OCI-LY1 (cell line): Measurements from ENCODE around the gene IREB2.

ENCODE experiments used
- H2AFZ ChIP-seq: fragments of 200-600 bp; sonication (generic), shearing (Covaris generic); 2 replicates; pipeline ENCODE4 v1.6.0; 2014; ENCODE audit warnings: antibody characterized with exemption, mild to moderate bottlenecking, low read length
- H3F3A ChIP-seq: fragments of 200-600 bp; sonication (generic), shearing (Covaris generic); 2 replicates; pipeline ENCODE4 v1.6.0; 2014; ENCODE audit warnings: mild to moderate bottlenecking, antibody characterized with exemption, low read length, moderate library complexity; ENCODE audit not compliant: insufficient read depth
- H3K27ac ChIP-seq: fragments of 200-600 bp; sonication (generic); 2 replicates; pipeline ENCODE4 v1.5.1; 2014; ENCODE audit warnings: low read length, mixed run types, mild to moderate bottlenecking, low read depth; ENCODE audit not compliant: poor library complexity, severe bottlenecking
- H3K27me3 ChIP-seq: fragments of 200-600 bp; sonication (generic); 2 replicates; pipeline ENCODE4 v1.6.0; 2014; ENCODE audit warnings: antibody characterized with exemption, mild to moderate bottlenecking, low read length, moderate library complexity; ENCODE audit not compliant: insufficient read depth
- H3K36me3 ChIP-seq: fragments of 200-600 bp; sonication (generic); 2 replicates; pipeline ENCODE4 v1.6.1; 2014; ENCODE audit warnings: mild to moderate bottlenecking, antibody characterized with exemption, low read length, moderate library complexity, mixed read lengths; ENCODE audit not compliant: insufficient read depth
- H3K4me1 ChIP-seq: fragments of 200-600 bp; sonication (generic); 2 replicates; pipeline ENCODE4 v1.5.1; 2014; ENCODE audit warnings: mild to moderate bottlenecking, low read length, moderate library complexity; ENCODE audit not compliant: insufficient read depth, severe bottlenecking
- H3K4me2 ChIP-seq: fragments of 200-600 bp; sonication (generic), shearing (Covaris generic); 2 replicates; pipeline ENCODE4 v1.6.1; 2014; ENCODE audit warnings: low read length
- H3K4me3 ChIP-seq: fragments of 200-600 bp; sonication (generic); 2 replicates; pipeline ENCODE4 v1.5.1; 2014; ENCODE audit warnings: low read length, low read depth, mild to moderate bottlenecking, mixed read lengths; ENCODE audit not compliant: poor library complexity, severe bottlenecking
- H3K79me2 ChIP-seq: fragments of 200-600 bp; shearing (Covaris generic); 2 replicates; pipeline ENCODE4 v1.6.1; 2016; ENCODE audit warnings: mixed run types, low read length, mixed read lengths; ENCODE audit not compliant: insufficient read depth
- H3K9ac ChIP-seq: fragments of 200-600 bp; sonication (generic), shearing (Covaris generic); 2 replicates; pipeline ENCODE4 v1.6.1; 2014; ENCODE audit warnings: mild to moderate bottlenecking, low read length, mixed read lengths
- H3K9me2 ChIP-seq: fragments of 200-600 bp; sonication (generic), shearing (Covaris generic); 2 replicates; pipeline ENCODE4 v1.6.1; 2014; ENCODE audit warnings: low read depth, mild to moderate bottlenecking, low read length, mixed read lengths
- H3K9me3 ChIP-seq: fragments of 200-600 bp; shearing (Covaris generic); 2 replicates; pipeline ENCODE4 v1.6.1; 2014; ENCODE audit warnings: low read length, mixed read lengths
- H4K20me1 ChIP-seq: fragments of 200-600 bp; sonication (generic), shearing (Covaris generic); 2 replicates; pipeline ENCODE4 v1.6.0; 2016; ENCODE audit warnings: mild to moderate bottlenecking, low read length; ENCODE audit not compliant: insufficient read depth
- EZH2 ChIP-seq: fragments of 200-600 bp; sonication (generic), shearing (Covaris generic); IDR thresholded peaks from 2 replicates; pipeline ENCODE4 v1.8.0; 2017; ENCODE audit warnings: borderline replicate concordance, mixed run types, mild to moderate bottlenecking, antibody characterized with exemption, low read length, moderate library complexity, mixed read lengths
- TF ChIP-seq, protein P1 (sequence below): fragments of 200-600 bp; sonication (generic), shearing (Covaris generic); IDR thresholded peaks from 2 replicates; pipeline ENCODE4 v1.5.1; 2017; ENCODE audit warnings: mild to moderate bottlenecking, antibody characterized with exemption, low read length, moderate library complexity, mixed read lengths

IREB2 gene

GRCh38 chr15:78438619-78439285 is 736 bp downstream of the IREB2 start:
- Histone ChIP-seq H4K20me1 (no peaks in the 10 kb centered on the region), H3K9me3 (no peaks in the 10 kb centered on the region), H3K4me3 (peak overlapping the region; percentile 88), H3K4me1 (peaks cover 26% of the 10 kb centered on the region), H3K27ac (peak overlapping the region; percentile 4), H3F3A (no peaks in the 10 kb centered on the region), H3K9me2 (no peaks in the 10 kb centered on the region), H3K4me2 (peak overlapping the region; percentile 82), H3K79me2 (peaks cover 46% of the 10 kb centered on the region), H3K27me3 (no peaks in the 10 kb centered on the region), H2AFZ (no peak overlapping the region), H3K36me3 (peaks cover 40% of the 10 kb centered on the region), H3K9ac (peak overlapping the region; percentile 94)
- TF ChIP-seq EZH2 = no peak
- TF ChIP-seq, protein P1, sequence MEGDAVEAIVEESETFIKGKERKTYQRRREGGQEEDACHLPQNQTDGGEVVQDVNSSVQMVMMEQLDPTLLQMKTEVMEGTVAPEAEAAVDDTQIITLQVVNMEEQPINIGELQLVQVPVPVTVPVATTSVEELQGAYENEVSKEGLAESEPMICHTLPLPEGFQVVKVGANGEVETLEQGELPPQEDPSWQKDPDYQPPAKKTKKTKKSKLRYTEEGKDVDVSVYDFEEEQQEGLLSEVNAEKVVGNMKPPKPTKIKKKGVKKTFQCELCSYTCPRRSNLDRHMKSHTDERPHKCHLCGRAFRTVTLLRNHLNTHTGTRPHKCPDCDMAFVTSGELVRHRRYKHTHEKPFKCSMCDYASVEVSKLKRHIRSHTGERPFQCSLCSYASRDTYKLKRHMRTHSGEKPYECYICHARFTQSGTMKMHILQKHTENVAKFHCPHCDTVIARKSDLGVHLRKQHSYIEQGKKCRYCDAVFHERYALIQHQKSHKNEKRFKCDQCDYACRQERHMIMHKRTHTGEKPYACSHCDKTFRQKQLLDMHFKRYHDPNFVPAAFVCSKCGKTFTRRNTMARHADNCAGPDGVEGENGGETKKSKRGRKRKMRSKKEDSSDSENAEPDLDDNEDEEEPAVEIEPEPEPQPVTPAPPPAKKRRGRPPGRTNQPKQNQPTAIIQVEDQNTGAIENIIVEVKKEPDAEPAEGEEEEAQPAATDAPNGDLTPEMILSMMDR = no peak

- H3K4me2 ChIP-seq = no peak overlapping the region
Measured at GRCh38 chr15:78440375-78441373, 2.7 kb downstream of the IREB2 start.

GRCh38 chr15:78444255-78444654 is 6.2 kb downstream of the IREB2 start:
- Histone ChIP-seq H3K4me3 (no peak overlapping the region), H3K9ac (no peak overlapping the region), H3K79me2 (peaks cover 57% of the 10 kb centered on the region), H4K20me1 (no peaks in the 10 kb centered on the region), H3K36me3 (peaks cover 84% of the 10 kb centered on the region), H3K4me2 (no peak overlapping the region), H3F3A (no peaks in the 10 kb centered on the region), H3K4me1 (peaks cover 14% of the 10 kb centered on the region), H3K27ac (no peak overlapping the region), H2AFZ (no peak overlapping the region), H3K9me2 (no peaks in the 10 kb centered on the region), H3K9me3 (no peaks in the 10 kb centered on the region), H3K27me3 (no peaks in the 10 kb centered on the region)
- TF ChIP-seq, protein P1 = no peak
- no peak for TF ChIP-seq EZH2

More at GRCh38 chr15:78440375-78441373, 2.7 kb downstream of the IREB2 start:
- no peaks in the 10 kb centered on the region for H3F3A ChIP-seq
- no peak overlapping the region for H2AFZ ChIP-seq
- H3K27me3 ChIP-seq = no peaks in the 10 kb centered on the region
- H4K20me1 ChIP-seq = no peaks in the 10 kb centered on the region
- H3K4me3 ChIP-seq = no peak overlapping the region
- peaks cover 26% of the 10 kb centered on the region for H3K4me1 ChIP-seq
- TF ChIP-seq, protein P1 = no peak
- TF ChIP-seq EZH2 = no peak
- no peak overlapping the region for H3K9ac ChIP-seq
- peaks cover 53% of the 10 kb centered on the region for H3K79me2 ChIP-seq
- no peak overlapping the region for H3K27ac ChIP-seq
- H3K9me3 ChIP-seq = no peaks in the 10 kb centered on the region
- H3K36me3 ChIP-seq = peaks cover 59% of the 10 kb centered on the region
- no peaks in the 10 kb centered on the region for H3K9me2 ChIP-seq
